ENCODE measurements around the gene PPP3R1.
A peak's percentile ranks its signal among the peaks of the same experiment; 100 is the strongest.
"Not testable (repeated sequence)": the region's sequence is repeated elsewhere in the genome, so short reads cannot be mapped to it uniquely, and the experiment has no call there.

Gene PPP3R1

DNA sequence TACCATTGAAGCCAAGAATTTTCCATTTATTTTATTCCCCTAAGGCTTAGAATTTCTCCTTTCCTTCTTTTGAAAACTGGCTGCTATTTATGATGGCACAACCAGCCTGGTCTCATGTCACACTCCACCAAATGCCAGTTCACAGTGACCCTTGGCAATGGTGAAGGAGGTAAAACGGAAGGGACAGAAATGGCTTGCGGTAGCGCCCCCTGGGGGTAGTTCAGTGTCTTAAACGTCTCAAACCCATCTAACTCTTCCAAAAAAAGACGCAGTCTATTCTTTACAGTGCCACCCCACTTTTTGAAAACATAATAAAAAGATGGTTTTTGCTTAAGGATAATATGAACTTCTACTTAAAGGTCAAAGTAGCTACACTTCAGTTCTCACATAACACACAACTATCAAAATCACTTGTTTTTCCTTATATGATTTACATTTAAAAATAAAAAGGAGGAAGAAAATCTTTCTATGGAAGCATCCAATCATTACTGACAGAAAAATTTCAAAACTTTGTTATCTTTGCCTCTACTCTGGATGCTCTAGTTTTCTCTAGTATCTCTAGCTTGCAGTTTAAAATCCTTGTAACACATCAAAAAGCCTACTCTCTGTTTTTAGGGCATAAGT lies 66.7 kb downstream of the PPP3R1 start:
- peak; percentile 35 for DNase-seq (ENCODE audit: low read depth)

DNA sequence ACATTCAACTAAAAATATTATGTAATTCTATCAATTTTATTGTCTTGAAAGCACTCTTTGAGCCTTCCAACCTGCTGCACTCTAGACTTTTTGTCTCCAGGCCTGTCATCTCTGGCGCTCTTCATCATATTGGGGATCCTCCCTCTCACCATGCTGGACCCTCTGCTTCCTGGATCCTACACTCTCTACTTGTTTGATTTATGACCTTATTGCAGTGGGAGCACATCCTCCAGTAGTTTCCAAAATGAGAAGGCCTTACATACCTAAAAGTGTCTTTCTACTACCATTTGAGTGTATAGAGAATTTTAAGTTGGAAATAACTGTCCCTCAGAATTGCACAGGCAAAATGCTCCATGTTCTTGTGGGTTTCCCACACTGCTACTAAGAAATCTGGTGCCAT lies 69.4 kb downstream of the PPP3R1 start:
- no peak for DNase-seq (ENCODE audit: low read depth)

DNA sequence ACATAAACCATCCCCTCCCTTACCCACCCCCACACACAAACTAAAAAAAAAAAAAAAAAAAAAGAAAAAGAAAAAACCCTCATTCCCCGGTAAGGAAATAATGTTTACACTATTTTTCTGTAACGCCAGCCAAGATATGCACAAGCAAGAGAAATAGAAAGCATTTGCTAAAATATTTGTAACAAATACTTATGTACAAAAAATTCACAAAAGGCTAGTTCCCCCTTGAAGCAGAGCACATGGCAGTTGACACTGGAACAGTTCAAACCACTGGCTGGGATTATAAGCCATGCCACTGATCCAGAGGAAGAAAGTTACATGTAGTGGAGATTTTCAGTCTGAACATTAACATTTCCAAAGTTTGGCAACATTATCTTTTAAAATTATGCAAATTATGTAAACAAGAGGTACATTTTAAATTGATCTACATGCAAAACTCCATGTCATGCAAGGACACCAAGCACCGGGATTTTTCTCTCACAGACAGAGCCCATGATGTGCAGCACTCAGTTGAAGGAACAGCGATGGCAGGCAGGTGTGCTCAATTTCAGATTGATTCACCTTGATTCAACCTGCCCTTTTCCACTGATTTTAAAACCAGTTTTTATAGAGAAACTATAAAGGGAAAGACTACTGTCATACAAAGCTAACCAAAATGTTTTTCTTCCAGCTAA lies 73.2 kb downstream of the PPP3R1 start:
- DNase-seq (ENCODE audit: low read depth): no peak

DNA sequence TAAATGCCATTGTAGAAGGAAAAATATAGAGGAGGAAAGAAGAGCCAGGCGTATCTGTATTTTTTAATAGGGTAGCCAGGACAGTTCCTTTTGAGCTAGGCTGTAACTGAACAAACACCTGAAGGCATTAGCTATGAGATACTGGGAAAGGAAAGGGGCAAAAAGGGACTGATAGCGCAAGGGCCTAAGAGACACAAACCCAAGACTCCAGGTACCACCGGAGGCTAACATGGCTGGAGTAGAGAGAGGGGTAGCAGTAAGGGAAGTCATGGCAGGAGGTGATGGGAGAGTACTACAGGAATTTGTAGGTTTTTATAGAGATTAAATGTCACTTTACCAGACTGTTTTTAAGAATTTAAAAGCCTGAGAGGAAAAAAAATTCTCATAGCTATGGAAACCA lies 73.9 kb downstream of the PPP3R1 start:
- no peak for DNase-seq (ENCODE audit: low read depth)

DNA sequence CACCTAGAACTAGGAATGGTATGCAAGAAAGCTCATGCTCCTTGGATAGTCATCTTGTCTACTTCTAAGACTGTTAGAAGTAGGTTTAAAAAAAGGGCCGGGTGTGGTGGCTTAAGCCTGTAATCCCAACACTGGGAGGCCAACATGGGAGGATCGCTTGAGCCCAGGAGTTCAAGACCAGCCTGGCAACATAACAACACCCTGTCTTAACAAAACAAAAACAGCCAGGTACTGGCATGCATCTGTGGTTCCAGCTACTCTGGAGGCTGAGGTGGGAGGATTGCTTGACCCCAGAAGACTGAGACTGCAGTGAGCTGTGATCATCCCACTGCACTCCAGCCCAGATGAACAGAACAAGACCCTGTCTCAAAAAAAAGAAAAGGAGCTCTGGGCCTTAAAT lies 74.8 kb downstream of the PPP3R1 start:
- no peak for DNase-seq (ENCODE audit: low read depth)

DNA sequence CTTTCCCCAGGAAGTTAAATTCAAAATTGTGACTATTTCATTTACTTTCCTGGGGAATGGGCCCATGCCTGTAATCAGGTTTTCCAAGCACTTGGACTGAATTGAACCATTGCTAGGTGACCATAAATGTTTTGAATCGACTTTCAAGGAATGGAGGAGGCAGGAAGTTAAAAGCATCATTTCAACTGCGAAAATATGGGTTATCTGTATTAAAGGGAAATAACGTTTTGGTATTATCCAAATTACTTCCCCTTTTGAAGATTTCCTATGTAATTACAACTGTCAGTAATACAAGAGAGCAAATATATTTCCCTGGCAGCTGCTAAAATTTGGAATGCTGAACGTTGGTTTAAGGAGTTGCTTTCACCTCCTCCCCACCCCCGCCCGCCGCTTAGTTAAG lies 75.7 kb downstream of the PPP3R1 start:
- DNase-seq (ENCODE audit: low read depth): no peak

DNA sequence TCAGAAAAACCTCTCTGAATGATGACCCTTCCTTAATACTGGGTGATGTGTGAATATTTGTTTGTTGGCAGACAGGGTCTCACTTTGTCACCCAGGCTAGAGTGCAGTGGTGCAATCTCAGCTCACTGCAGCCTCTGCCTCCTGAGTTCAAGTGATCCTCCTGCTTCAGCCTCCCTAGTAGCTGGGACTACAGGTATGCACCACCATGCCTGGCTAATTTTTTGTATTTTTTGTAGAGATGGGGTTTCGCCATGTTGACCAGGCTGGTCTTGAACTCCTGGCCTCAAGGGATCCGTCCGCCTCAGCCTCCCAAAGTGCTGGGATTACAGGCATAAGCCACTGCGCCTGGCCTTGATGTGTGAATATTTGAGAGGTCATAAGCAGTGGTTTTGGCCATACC lies 77.1 kb downstream of the PPP3R1 start:
- DNase-seq (ENCODE audit: low read depth): not testable (repeated sequence)

DNA sequence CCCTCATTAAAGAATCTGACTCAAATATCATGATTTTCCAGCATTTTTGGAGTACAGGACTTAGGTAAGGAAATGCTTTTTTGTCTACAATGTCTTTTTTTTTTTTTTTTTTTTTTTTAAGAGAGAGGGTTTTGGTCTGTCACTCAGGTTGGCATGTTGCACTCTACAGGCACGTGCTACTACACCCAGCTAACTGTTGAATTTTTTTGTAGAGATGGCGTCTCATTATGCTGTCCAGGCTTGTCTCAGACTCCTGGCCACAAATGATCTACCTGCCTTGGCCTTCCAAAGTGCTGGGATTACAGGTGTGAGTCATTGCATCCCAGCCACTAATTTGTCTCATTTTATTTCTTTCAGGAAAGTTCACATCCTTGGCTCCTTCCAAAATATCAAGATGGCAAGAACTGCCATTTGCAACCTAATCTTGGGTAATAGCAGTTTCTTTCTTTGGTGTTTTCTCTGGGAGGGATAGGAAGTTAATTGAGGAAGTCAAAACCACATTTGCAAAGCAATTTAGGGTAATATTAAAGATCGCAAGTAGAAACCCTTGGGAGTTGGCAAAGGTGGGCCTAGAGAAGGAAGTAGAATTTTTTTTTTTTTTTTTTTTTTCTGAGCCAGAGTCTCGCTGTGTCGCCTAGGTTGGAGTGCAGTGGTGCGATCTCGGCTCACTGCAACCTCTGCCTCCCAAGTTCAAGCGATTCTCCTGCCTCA lies 79.2 kb downstream of the PPP3R1 start:
- DNase-seq (ENCODE audit: low read depth): no peak

DNA sequence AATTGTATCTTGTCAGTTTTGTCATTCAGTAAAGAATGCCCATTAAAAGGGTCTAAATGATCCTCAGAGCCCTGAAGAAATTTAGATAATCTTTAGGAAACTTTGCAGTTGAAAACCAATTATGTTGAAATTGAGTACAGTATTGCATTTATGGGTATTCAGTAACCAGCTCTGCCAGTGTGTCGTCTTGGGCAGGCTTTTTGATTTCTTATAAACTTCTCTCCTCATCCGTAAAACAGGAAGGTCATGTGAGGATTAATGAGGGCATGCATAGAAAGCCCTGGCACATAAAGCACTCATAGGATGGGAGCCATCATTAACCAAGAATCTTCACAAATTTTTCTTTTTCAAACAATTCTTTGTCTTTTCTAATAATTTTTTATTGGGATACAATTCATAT lies 79.8 kb downstream of the PPP3R1 start:
- no peak for DNase-seq (ENCODE audit: low read depth)

DNA sequence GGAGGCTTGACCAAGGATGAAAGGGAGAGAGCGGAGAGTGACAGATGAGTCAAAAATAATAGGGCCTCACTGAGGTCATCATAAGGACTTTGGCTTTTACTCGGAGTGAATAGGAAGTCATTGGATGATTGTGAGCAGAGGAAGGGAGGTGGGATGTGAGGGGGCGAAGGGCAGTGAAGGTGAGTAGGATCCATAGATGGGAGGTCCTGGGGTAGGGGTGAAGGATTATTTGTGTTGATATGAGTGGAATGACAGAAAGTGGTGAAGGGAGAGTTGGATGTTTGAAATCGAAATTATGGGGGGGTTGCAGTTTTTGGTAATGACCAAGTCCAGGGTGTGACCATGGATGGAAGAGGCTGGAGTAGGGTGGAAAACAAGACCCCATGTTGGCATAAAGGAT lies 80.6 kb downstream of the PPP3R1 start:
- DNase-seq (ENCODE audit: low read depth): no peak

DNA sequence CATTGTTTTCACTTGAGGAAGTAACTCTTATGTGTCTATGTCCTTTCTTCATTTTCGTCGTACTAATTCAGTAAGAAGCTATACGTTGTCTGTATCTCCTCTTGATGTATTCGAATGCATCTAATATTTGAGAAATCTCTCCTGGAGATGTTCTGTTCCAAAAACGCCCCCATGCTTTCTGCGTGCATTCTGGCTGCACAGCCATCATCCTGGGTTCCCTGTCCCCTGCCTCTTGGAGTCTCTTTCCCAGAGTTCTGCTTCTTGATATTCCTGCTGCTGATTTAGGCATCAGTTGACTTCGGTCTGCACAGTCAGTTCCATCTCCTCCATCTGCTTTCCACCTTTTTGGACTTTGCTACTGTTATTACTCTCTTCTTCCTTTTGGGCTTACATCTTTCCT lies 81.2 kb downstream of the PPP3R1 start:
- DNase-seq (ENCODE audit: low read depth): no peak

DNA sequence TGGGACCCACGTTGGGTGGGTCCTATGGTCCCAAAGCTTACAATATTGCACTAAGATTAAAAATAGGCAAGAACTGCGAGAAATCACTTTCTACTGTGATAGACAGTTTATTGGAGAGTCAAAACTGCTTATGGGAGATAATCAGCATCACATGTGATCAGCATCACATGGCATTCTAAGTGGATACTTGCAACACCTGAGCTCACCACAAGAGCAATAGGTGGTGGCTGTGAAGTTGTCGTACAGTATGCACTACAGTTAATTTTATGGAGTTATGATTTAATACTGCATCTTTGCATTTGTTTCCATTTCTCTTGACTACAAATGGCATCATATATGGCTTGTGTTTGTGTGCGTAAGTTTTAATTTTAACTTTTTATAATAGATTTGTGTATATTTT lies 83.0 kb downstream of the PPP3R1 start:
- DNase-seq (ENCODE audit: low read depth): no peak

DNA sequence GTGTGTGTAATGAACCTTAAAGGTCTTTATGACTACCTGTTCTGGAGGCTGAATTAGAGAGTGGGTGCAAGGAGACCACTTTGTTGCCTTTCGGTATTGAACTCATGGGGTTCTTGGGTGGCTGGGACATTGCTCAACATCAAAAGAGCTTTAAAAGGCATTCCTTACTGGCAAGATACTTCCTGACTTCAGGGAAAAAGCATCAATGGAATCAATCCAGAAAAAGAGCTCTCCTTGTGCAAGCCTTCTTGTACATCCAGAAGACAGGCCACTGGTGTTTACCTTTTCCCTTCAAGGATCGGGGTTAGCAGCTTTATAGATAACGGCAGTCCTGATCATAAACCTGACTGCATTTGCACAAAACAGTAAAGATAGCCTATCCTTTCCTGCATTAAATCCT lies 85.1 kb downstream of the PPP3R1 start:
- no peak for DNase-seq (ENCODE audit: low read depth)

DNA sequence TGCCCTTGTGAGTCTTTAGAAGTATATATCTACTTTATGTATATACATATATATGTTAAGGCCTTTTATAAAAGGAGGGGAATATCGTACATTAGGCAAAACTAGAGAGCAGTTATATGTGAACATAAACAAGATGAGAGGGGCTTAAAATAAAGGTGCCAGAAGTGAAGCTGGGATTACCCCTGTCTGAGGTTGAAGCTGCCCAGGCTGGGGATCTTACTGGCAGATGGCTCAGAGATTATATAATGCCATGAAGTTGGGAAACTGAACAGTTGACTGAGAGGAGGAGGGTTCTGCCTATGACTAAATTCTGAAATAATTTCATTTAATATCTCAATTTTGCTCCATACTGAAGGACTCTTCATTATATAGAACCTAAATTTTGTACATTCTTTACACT lies 88.7 kb downstream of the PPP3R1 start:
- no peak for DNase-seq (ENCODE audit: low read depth)

DNA sequence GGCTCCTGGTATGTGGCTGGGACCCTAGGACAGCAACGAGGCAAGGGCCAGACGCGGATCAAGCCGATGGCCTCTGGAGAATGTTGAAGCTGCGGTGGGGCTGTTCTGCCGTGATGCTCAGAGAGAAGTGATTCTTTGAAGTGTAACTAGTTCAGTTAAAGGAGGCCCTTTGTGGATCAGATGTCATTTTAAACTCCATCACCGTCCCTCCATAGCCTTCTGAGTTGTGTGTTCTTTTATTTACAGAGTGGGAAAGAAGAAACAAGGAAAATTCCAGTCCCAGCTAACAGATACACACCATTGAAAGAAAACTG lies 94.2 kb downstream of the PPP3R1 start:
- DNase-seq (ENCODE audit: low read depth): no peak

DNA sequence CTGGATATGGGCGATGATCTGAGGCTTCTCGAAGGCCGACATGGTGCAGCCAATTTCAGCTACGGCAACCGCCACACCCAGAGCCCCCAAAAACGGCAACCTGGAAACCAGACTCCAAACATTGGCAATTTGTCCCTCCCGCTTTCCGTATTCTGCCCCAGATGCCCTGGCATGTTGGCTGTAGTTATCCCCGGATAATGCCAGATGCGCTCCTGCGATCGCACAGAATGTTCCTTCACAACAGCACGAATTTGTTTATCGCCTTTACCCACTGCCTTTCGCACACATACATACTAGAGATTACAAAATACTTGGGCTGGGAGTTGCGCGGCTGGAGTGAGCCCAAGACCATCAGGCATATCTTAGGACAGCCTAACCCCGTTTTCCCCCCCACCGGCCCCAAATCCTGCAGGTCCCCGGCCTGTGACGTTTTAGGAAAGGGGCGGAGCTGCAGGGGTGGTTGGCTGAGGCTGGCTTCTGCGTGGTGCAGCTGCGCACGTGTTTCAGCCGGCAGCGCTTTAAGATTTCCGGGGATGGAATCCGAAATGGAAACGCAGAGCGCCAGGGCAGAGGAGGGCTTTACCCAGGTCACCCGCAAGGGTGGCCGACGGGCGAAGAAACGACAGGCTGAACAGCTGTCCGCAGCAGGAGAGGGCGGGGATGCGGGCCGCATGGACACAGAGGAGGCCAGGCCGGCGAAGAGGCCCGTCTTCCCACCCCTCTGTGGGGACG lies 94.8 kb downstream of the PPP3R1 start, which contains the start of gene PNO1:
Gene PNO1, plus strand, starts transcription at position 487 of the 732 bp plus-strand sequence. Its CDS starts 47 bp downstream, at position 534.
- peak; percentile 92 for DNase-seq (ENCODE audit: low read depth)

DNA sequence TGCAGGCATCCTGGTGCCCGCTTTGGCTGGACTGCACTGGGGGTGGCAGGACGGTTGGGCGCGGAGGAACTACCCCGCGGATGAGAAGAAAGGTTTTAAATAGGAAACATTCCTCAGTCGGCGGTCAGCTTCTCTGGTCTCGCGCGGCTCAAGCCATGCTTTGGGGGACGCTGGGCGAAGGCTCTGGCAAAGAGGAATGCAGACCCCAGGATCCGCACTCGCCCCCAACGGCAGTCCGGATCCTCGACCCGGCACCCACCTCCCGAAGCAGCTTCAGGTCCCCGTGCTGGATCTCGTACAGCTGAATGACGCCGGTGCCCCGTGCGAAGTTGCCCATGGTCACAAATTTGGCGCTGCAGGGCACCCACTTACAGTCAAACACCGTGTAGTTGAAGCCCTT lies 95.3 kb downstream of the PPP3R1 start:
- DNase-seq (ENCODE audit: low read depth): no peak

DNA sequence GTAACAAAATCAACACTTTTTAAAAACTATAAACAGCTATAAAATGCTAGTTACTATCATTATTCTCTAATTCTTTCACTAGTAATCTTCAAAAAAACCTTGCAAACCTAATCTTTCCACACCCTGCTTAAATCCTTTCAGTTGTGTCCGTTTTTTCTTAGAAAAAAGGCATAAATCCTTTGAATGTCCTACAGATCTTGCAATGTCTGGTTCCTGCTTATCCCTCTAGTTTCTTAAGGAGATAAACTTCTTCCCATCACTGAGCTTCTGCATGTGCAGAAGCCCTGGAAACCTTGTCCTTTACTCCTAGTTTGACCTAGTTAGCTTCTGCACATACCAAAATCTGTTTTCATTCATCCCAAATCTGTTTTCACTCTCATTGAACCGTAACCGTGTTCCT lies 95.9 kb downstream of the PPP3R1 start:
- no peak for DNase-seq (ENCODE audit: low read depth)

DNA sequence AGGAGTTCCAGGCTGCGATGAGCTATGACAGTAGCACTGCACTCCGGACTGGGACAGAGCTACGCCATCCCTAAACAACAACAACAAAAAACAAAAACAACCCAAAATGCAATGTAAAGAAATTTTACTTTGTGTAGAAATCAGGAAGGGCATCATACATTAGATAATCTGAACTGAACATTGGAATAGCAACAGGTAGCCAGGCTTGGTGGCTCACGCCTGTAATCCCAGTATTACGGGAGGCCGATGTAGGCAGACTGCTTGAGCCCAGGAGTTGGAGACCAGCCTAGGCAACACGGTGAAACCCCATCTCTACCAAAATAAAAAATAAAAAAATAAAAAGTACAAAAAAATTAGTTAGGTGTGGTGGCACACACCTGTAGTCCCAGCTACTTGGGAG lies 96.7 kb downstream of the PPP3R1 start:
- no peak for DNase-seq (ENCODE audit: low read depth)

DNA sequence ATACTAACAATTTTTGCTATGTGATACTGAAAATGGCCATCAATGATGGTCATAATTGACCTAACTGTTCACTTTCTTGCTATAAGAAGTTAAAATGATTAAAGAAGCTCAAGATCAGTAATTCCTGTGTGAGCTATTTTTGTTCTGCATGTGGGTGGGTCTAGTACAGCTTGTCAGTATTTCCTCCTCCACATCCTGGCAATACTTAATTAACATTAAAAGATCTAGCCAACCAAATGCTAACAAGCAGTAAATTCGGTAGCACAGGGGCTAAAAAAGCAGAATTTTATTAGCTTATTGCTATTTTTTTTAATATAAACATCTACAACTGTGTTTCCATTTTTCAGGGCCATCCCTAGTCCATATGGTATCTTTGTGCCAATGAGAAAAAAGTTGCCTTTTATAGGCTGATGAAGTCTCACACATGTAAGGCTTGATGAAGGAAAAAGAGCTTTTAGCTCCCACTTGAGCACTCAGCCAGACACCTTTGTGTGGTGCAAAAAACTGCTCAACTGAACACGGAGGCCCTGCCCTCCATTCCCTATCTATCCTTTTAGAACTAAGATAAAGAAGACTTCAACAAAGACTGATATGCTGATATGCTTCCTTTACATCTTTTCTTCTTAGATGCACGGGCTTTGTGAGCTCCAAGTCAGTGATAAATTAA lies 99.5 kb downstream of the PPP3R1 start:
- no peak for DNase-seq (ENCODE audit: low read depth)

DNA sequence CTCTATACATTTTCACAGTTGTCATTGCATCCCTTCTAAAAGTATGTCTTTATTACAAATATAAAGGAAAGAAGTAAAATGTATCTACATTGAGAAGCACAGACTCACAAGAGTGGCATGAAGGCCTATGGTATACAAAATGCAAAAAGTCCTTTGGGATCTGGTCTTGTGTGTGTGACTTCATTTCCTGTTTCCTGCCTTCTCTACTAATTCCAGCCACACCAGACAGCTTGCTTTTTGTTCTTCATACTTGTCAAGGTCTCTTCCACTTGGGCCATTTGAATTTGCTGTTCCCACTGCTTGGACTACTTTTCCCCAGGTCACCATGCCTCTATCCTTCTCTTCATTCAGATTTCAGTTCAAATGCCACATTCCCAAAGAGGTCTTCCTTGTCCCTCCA lies 101.3 kb downstream of the PPP3R1 start:
- DNase-seq (ENCODE audit: low read depth): no peak

DNA sequence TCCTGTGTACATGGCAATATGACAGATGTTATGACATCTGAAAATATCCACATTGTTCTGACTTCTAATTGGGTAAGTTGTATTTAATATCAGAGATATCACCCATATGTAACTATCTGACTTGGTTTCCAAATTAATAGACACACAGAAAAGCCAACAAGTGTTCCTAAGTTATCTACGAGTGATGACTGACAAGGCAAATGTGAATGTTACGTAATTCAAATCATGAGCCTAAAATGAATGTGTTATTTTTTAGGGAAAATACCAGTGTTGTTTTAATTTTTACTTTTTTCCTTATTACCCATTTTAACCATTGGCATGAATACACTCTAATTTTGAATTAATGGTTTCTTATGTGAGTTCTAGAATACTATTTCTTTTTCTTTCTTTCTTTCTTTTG lies 110.5 kb downstream of the PPP3R1 start:
- DNase-seq (ENCODE audit: low read depth): no peak
